Measurements from ENCODE around the gene MFAP3L.
"Not testable (repeated sequence)": the region's sequence is repeated elsewhere in the genome, so short reads cannot be mapped to it uniquely, and the experiment has no call there.

MFAP3L gene

GRCh38 chr4:170026253-170027021 lies at the start of gene MFAP3L:
TSS of gene MFAP3L (minus strand) at chr4:170026395. CDS start at chr4:170005877, 20,518 bp downstream.
- DNase-seq = peak; percentile 82 to 87

GRCh38 chr4:170071196-170071595 lies 45.0 kb upstream of the MFAP3L start:
- DNase-seq = no peak

- no peak for DNase-seq
Observed at GRCh38 chr4:170068438-170069128, 42.4 kb upstream of the MFAP3L start.

- DNase-seq = no peak
Observed at GRCh38 chr4:170059421-170059820, 33.2 kb upstream of the MFAP3L start.

GRCh38 chr4:170058826-170059225 lies 32.6 kb upstream of the MFAP3L start:
- DNase-seq = no peak

GRCh38 chr4:170057866-170058265 lies 31.7 kb upstream of the MFAP3L start:
- DNase-seq = no peak

- DNase-seq = no peak
Observed at GRCh38 chr4:170052919-170053318, 26.7 kb upstream of the MFAP3L start.

GRCh38 chr4:170051402-170051801 lies 25.2 kb upstream of the MFAP3L start:
- DNase-seq = no peak

- no peak for DNase-seq
Observed at GRCh38 chr4:170049766-170050165, 23.6 kb upstream of the MFAP3L start.

- peak; percentile 42 to 64 for DNase-seq
Observed at GRCh38 chr4:170047771-170048354, 21.7 kb upstream of the MFAP3L start.

- not testable (repeated sequence) for DNase-seq
Observed at GRCh38 chr4:170046156-170046555, 20.0 kb upstream of the MFAP3L start.

- DNase-seq = no peak
Observed at GRCh38 chr4:170040031-170040680, 14.0 kb upstream of the MFAP3L start.

GRCh38 chr4:170038769-170039168 lies 12.6 kb upstream of the MFAP3L start:
- no peak for DNase-seq

GRCh38 chr4:170038232-170038631 lies 12.0 kb upstream of the MFAP3L start:
- no peak for DNase-seq

- no peak for DNase-seq
Observed at GRCh38 chr4:170037481-170037880, 11.3 kb upstream of the MFAP3L start.

- no peak for DNase-seq
Observed at GRCh38 chr4:170035845-170036244, 9.7 kb upstream of the MFAP3L start.

- DNase-seq = no peak
Observed at GRCh38 chr4:170035231-170035630, 9.0 kb upstream of the MFAP3L start.

- DNase-seq = no peak
Observed at GRCh38 chr4:170033999-170034398, 7.8 kb upstream of the MFAP3L start.

GRCh38 chr4:170030121-170030520 lies 3.9 kb upstream of the MFAP3L start:
- no peak for DNase-seq

GRCh38 chr4:170027181-170027829 lies 1.1 kb upstream of the MFAP3L start:
- peak; percentile 89 to 94 for DNase-seq

- DNase-seq = peak in 1 of 2 donors; percentile 9
Observed at GRCh38 chr4:170025523-170026252, 507 bp downstream of the MFAP3L start.

GRCh38 chr4:170022211-170022610 lies 4.0 kb downstream of the MFAP3L start:
- no peak for DNase-seq
